GM12878 (cell line): ENCODE results near the gene AMER2. TPM values are rescaled to one million over a fixed set of nuclear protein-coding genes. Genes with fewer than 3 reads are reported as not detected.

Experiments used
- ATAC-seq: fragments of 200-7000 bp; cut with Tn5 transposase; 3 replicates; pipeline ENCODE4 v1.9.1; 2020; ENCODE audit warnings: mild to moderate bottlenecking, moderate library complexity
- BruUV-seq: library from RNA; stranded (reverse); fragments of 400-500 nt; replicated peaks from 2 replicates; lab custom pipeline; 2021; lab: Mats Ljungman, UMichigan
- CTCF ChIA-PET: fragments of 300-600 bp; sonication (Branson Sonifier 250); formaldehyde crosslinking; extraction: SDS; loops from one replicate; lab custom pipeline; 2021; ENCODE audit warnings: inconsistent platforms; lab: Yijun Ruan, JAX
- POLR2A ChIA-PET: fragments of 350-600 bp; formaldehyde crosslinking; extraction: SDS; loops from one replicate; lab custom pipeline; 2021; ENCODE audit warnings: inconsistent platforms; lab: Charles Lee
- RAD21 ChIA-PET: fragments of 300-600 bp; sonication (Branson Sonifier 250); formaldehyde crosslinking; loops from one replicate; lab custom pipeline; 2023; ENCODE audit warnings: antibody characterized with exemption; ENCODE audit not compliant: unreplicated experiment; lab: Charles Lee
- SMC1A ChIA-PET: fragments of 300-600 bp; sonication (Branson Sonifier 250); formaldehyde crosslinking; loops from one replicate; lab custom pipeline; 2023; ENCODE audit not compliant: unreplicated experiment, uncharacterized antibody; lab: Charles Lee
- DNase-seq: peaks from one replicate; pipeline ENCODE4 v3.0.0-alpha.2; 2011; ENCODE audit warnings: low read depth, low spot score
- FAIRE-seq: peaks from 3 replicates; lab custom pipeline; 2011; peaks lifted over from hg19 to GRCh38; lab: Jason Lieb, UNC
- H2AFZ ChIP-seq: 2 replicates; pipeline ENCODE4 v1.6.0; 2011; ENCODE audit warnings: low read depth, low read length, control low read depth; ENCODE audit not compliant: control insufficient read depth
- H3K27ac ChIP-seq: 2 replicates; pipeline ENCODE4 v1.5.1; 2011; ENCODE audit warnings: control low read depth; ENCODE audit not compliant: control insufficient read depth, insufficient read depth
- H3K27me3 ChIP-seq, 2 experiments: replicated peaks in 1 of 2; 2 replicates each; pipeline versions ENCODE4 v1.6.0 to v1.6.1; 2011; ENCODE audit warnings: low read length in 1 of 2; ENCODE audit not compliant: control insufficient read depth in 2 of 2, insufficient read depth in 2 of 2
- H3K36me3 ChIP-seq, 2 experiments: 2 replicates each; pipeline ENCODE4 v1.5.1; 2011; ENCODE audit warnings: low read length in 1 of 2; ENCODE audit not compliant: control insufficient read depth in 2 of 2, insufficient read depth in 2 of 2
- H3K4me1 ChIP-seq: 2 replicates; pipeline ENCODE4 v1.6.1; 2011; ENCODE audit warnings: mild to moderate bottlenecking, low read length, moderate library complexity, mixed read lengths; ENCODE audit not compliant: control insufficient read depth, insufficient read depth
- H3K4me2 ChIP-seq: 2 replicates; pipeline ENCODE4 v1.6.0; 2011; ENCODE audit warnings: control low read depth; ENCODE audit not compliant: control insufficient read depth, insufficient read depth
- H3K4me3 ChIP-seq: fragments of 200-600 bp; sonication (generic); 2 replicates; pipeline ENCODE4 v1.5.1; 2016
- H3K79me2 ChIP-seq: 2 replicates; pipeline ENCODE4 v1.6.0; 2011; ENCODE audit warnings: low read length; ENCODE audit not compliant: control insufficient read depth, insufficient read depth
- H3K9ac ChIP-seq: 2 replicates; pipeline ENCODE4 v1.8.0; 2011; ENCODE audit warnings: low read length, control low read depth, mixed read lengths; ENCODE audit not compliant: control insufficient read depth, insufficient read depth
- H3K9me3 ChIP-seq: replicated peaks from 3 replicates; pipeline ENCODE4 v1.5.1; 2011; ENCODE audit warnings: mild to moderate bottlenecking, low read length; ENCODE audit not compliant: control insufficient read depth, insufficient read depth
- H4K20me1 ChIP-seq: 2 replicates; pipeline ENCODE4 v1.6.0; 2011; ENCODE audit not compliant: control insufficient read depth, insufficient read depth
- BMI1 ChIP-seq: fragments of 450-650 bp; IDR thresholded peaks from 2 replicates; pipeline ENCODE4 v1.6.1; 2016; ENCODE audit warnings: mild to moderate bottlenecking, moderate library complexity, borderline replicate concordance
- IRF4 ChIP-seq: IDR thresholded peaks from 2 replicates; pipeline ENCODE4 v1.6.1; 2011; ENCODE audit warnings: low read depth, low read length
- MTA3 ChIP-seq: IDR thresholded peaks from 2 replicates; pipeline ENCODE4 v1.6.1; 2012; ENCODE audit warnings: low read length, inconsistent platforms, borderline replicate concordance
- SIX5 ChIP-seq: IDR thresholded peaks from 2 replicates; pipeline ENCODE4 v1.6.1; 2011; ENCODE audit warnings: mild to moderate bottlenecking, low read depth, low read length, moderate library complexity; ENCODE audit not compliant: severe bottlenecking
- SPI1 ChIP-seq: IDR thresholded peaks from 2 replicates; pipeline ENCODE4 v1.6.1; 2011; ENCODE audit warnings: low read depth, mild to moderate bottlenecking, low read length, moderate library complexity, borderline replicate concordance; ENCODE audit not compliant: insufficient read depth
- YY1 ChIP-seq: IDR thresholded peaks from 2 replicates; pipeline ENCODE4 v1.6.1; 2011; ENCODE audit warnings: low read depth, mild to moderate bottlenecking, low read length
- ZSCAN29 ChIP-seq: fragments of 450-650 bp; IDR thresholded peaks from 2 replicates; pipeline ENCODE4 v1.6.1; 2017; ENCODE audit warnings: mild to moderate bottlenecking, moderate library complexity
- WGBS: methylation state at CpG from one replicate; pipeline ENCODE4 v1.1.6; 2016; ENCODE audit warnings: low lambda C conversion rate; ENCODE audit not compliant: insufficient replicate concordance, insufficient coverage; ENCODE audit errors: missing lambda C conversion rate; 5-methylcytosine and 5-hydroxymethylcytosine counted together
- in situ Hi-C: fragments of 300-500 bp; cut with MboI; formaldehyde crosslinking; loops from 9 replicates; pipeline ENCODE4 v1.14.3; 2018; ENCODE audit warnings: mixed read lengths
- intact Hi-C: fragments of 100-400 bp; cut with micrococcal nuclease; formaldehyde crosslinking; loops from one replicate; pipeline ENCODE4 v1.14.2; 2022; ENCODE audit not compliant: unreplicated experiment
- polyA plus RNA-seq, 11 experiments: library from polyadenylated mRNA; depleted of rRNA in 4 of 11; unstranded in 6 of 11; stranded (reverse) in 5 of 11; fragments of >200 nt; fragmentation: Nextera tagmentation in 4 of 11; fragmentation: Illumina TruSeq in 1 of 11; extraction: Ambion mirVana in 4 of 11; extraction: Trizol in 1 of 11; gene quantifications; 1 replicate in 1 of 11; 2 replicates in 10 of 11; pipeline versions ENCODE4 v1.2.1 to v1.2.3, GENCODE V29; 2011 to 2016; ENCODE audit warnings: inconsistent platforms in 2 of 11, missing spikeins in 2 of 11, low read depth in 1 of 11
- total RNA-seq, 4 experiments: library from RNA; depleted of rRNA in 3 of 4; stranded (reverse); fragments of >200 nt in 3 of 4; fragmentation: Illumina TruSeq in 1 of 4; extraction: Trizol in 1 of 4; gene quantifications; 2 replicates each; pipeline versions ENCODE4 v1.2.1 to v1.2.3, GENCODE V29; 2013 to 2021
- TF ChIP-seq, protein P1 (sequence below): fragments of 450-650 bp; IDR thresholded peaks from 2 replicates; pipeline ENCODE4 v1.6.1; 2016; ENCODE audit warnings: mild to moderate bottlenecking
- TF ChIP-seq, protein P2 (sequence below): fragments of 450-650 bp; IDR thresholded peaks from 2 replicates; pipeline ENCODE4 v1.6.1; 2016; ENCODE audit warnings: mild to moderate bottlenecking, moderate library complexity, borderline replicate concordance

AMER2 gene
- total and polyA plus RNA-seq, 10 of the 15 experiments (the other 5 are each of a cell fraction or from before 2014, with no cell fraction given), result 0.01 to 0.34 (median 0.21) TPM

DNA sequence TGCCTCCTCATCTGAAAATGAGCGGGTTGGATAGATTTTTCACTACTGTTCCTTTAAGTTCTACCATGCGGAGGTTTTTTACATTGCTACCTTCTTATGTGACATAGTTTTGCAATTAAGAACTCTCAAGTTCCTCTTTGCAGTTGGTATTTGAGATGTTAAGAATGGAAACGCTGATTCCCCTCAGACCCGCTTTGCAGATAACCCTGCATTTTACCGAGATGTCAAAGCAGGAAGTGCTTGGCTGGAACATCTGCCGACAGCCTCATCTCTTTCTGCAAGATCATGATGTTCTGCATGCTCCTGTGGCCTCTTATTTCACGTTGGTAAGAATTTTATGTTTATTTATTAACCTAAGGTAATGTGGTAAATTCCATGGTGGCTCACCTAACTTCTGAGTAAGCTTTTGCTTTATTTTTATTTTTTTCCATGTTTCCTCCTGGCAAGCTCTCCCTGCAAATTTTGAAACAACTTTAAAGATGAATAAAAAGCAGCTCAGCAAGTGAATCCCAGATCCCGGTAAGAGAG, 53.6 kb downstream of the AMER2 start:
- no peak; the same call in 2 of the 3 replicates for ATAC-seq
- ChIA-PET POLR2A (no interaction called here), SMC1A (no interaction called here), CTCF (interaction anchor here (1.0 to 1.4 kb wide), 2 partner anchors 26 to 130 kb away, joined by 3 to 4 read pairs; no protein-coding TSS in a partner anchor), RAD21 (no interaction called here)
- intact Hi-C loops, result no loop called here
- Histone ChIP-seq H3K27me3 (no peaks in the 10 kb centered on the region), H3K9me3 (no peaks in the 10 kb centered on the region; the same call in 2 of the 3 replicates), H4K20me1 (no peaks in the 10 kb centered on the region), H3K4me1 (peaks cover 9% of the 10 kb centered on the region), H2AFZ (peak overlapping the region; percentile 15; the same call in 1 of the 2 replicates), H3K36me3 (no peaks in the 10 kb centered on the region), H3K9ac (no peak overlapping the region), H3K79me2 (no peaks in the 10 kb centered on the region), H3K4me3 (no peak overlapping the region), H3K27ac (no peak overlapping the region), H3K4me2 (no peak overlapping the region)
- BruUV-seq, result no TSS peak
- WGBS, result 28% methylated on average over 8 of the region's 8 CpGs
- in situ Hi-C loops, result no loop called here
- TF ChIP-seq SIX5, result no peak
- no peak for TF ChIP-seq BMI1
- TF ChIP-seq ZSCAN29, result no peak
- TF ChIP-seq MTA3, result no peak
- TF ChIP-seq YY1, result no peak
- peak; percentile 9; the same call in 1 of the 2 replicates for TF ChIP-seq SPI1
- TF ChIP-seq, protein P1, sequence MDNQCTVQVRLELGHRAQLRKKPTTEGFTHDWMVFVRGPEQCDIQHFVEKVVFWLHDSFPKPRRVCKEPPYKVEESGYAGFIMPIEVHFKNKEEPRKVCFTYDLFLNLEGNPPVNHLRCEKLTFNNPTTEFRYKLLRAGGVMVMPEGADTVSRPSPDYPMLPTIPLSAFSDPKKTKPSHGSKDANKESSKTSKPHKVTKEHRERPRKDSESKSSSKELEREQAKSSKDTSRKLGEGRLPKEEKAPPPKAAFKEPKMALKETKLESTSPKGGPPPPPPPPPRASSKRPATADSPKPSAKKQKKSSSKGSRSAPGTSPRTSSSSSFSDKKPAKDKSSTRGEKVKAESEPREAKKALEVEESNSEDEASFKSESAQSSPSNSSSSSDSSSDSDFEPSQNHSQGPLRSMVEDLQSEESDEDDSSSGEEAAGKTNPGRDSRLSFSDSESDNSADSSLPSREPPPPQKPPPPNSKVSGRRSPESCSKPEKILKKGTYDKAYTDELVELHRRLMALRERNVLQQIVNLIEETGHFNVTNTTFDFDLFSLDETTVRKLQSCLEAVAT, result no peak
- no peak for TF ChIP-seq IRF4
- TF ChIP-seq, protein P2, sequence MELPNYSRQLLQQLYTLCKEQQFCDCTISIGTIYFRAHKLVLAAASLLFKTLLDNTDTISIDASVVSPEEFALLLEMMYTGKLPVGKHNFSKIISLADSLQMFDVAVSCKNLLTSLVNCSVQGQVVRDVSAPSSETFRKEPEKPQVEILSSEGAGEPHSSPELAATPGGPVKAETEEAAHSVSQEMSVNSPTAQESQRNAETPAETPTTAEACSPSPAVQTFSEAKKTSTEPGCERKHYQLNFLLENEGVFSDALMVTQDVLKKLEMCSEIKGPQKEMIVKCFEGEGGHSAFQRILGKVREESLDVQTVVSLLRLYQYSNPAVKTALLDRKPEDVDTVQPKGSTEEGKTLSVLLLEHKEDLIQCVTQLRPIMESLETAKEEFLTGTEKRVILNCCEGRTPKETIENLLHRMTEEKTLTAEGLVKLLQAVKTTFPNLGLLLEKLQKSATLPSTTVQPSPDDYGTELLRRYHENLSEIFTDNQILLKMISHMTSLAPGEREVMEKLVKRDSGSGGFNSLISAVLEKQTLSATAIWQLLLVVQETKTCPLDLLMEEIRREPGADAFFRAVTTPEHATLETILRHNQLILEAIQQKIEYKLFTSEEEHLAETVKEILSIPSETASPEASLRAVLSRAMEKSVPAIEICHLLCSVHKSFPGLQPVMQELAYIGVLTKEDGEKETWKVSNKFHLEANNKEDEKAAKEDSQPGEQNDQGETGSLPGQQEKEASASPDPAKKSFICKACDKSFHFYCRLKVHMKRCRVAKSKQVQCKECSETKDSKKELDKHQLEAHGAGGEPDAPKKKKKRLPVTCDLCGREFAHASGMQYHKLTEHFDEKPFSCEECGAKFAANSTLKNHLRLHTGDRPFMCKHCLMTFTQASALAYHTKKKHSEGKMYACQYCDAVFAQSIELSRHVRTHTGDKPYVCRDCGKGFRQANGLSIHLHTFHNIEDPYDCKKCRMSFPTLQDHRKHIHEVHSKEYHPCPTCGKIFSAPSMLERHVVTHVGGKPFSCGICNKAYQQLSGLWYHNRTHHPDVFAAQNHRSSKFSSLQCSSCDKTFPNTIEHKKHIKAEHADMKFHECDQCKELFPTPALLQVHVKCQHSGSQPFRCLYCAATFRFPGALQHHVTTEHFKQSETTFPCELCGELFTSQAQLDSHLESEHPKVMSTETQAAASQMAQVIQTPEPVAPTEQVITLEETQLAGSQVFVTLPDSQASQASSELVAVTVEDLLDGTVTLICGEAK, result no peak
- DNase-seq, result no peak
- FAIRE-seq, result no peak
